ENCODE measurements around the gene GPC4. TPM values are rescaled to one million over a fixed set of nuclear protein-coding genes. Genes with fewer than 3 reads are reported as not detected.
A peak's percentile ranks its signal among the peaks of the same experiment; 100 is the strongest.

Gene GPC4
- total RNA-seq, 1 experiment from 2014 or later, result 1.4 TPM

- ChIA-PET POLR2A (no interaction called here), CTCF (no interaction called here)
- no peaks in the 10 kb centered on the region for H3K27me3 ChIP-seq (ENCODE audit: control insufficient read depth, insufficient read depth, low read length)
- intact Hi-C loops (cut with micrococcal nuclease; ENCODE audit: unreplicated experiment) (no loop called here), in situ Hi-C loops (cut with HindIII; ENCODE audit: low pct_unique_long_range_greater_than_20kb, low sequenced_read_pairs) (no loop called here)
- H3K36me3 ChIP-seq (ENCODE audit: control insufficient read depth, insufficient read depth, low read length), result no peaks in the 10 kb centered on the region
- H3K4me3 ChIP-seq (ENCODE audit: low read depth in 2 of 2, low read length in 2 of 2), result no peak overlapping the region
- H3K4me1 ChIP-seq (ENCODE audit: control insufficient read depth, insufficient read depth, low read length), result no peaks in the 10 kb centered on the region
- DNase-seq (ENCODE audit: low read depth, low spot score) (no peak), ATAC-seq (no peak)
- no TSS peak for BruUV-seq (replicated peaks)
- no peaks in the 10 kb centered on the region for H3K9me3 ChIP-seq (ENCODE audit: control insufficient read depth, insufficient read depth, low read depth, low read length)
- no peak overlapping the region for H3K27ac ChIP-seq (ENCODE audit: low read length)
- no peak for TF ChIP-seq POLR2AphosphoS5 (IDR thresholded peaks at IDR 0.05; ENCODE audit: low read depth, low read length)
Measured at GRCh38 chrX:133302775-133303445, 112.4 kb downstream of the GPC4 start.

DNA sequence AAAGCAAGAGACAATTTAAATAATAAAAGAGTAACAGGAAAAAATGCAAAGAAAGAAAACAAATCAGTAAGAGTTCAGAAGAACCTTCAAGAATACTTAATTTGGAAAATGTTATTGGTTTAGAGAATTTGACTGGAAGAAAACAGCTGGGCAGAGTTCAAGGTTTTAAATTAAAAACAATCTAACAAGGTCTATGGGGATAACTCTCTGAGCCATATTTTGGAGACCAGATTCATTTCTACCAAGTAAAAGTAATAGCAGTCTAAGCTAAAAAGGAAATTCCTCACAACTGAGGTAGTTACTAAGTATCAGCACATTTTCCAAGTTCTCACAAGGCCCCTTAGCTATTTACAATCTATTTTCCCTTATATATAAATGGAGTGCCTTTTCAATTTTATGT, 114.7 kb downstream of the GPC4 start:
- no peaks in the 10 kb centered on the region for H3K9me3 ChIP-seq (ENCODE audit: control insufficient read depth, insufficient read depth, low read depth, low read length)
- TF ChIP-seq, protein P1, sequence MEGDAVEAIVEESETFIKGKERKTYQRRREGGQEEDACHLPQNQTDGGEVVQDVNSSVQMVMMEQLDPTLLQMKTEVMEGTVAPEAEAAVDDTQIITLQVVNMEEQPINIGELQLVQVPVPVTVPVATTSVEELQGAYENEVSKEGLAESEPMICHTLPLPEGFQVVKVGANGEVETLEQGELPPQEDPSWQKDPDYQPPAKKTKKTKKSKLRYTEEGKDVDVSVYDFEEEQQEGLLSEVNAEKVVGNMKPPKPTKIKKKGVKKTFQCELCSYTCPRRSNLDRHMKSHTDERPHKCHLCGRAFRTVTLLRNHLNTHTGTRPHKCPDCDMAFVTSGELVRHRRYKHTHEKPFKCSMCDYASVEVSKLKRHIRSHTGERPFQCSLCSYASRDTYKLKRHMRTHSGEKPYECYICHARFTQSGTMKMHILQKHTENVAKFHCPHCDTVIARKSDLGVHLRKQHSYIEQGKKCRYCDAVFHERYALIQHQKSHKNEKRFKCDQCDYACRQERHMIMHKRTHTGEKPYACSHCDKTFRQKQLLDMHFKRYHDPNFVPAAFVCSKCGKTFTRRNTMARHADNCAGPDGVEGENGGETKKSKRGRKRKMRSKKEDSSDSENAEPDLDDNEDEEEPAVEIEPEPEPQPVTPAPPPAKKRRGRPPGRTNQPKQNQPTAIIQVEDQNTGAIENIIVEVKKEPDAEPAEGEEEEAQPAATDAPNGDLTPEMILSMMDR (IDR thresholded peaks at IDR 0.05), result no peak
- TF ChIP-seq, protein P2, sequence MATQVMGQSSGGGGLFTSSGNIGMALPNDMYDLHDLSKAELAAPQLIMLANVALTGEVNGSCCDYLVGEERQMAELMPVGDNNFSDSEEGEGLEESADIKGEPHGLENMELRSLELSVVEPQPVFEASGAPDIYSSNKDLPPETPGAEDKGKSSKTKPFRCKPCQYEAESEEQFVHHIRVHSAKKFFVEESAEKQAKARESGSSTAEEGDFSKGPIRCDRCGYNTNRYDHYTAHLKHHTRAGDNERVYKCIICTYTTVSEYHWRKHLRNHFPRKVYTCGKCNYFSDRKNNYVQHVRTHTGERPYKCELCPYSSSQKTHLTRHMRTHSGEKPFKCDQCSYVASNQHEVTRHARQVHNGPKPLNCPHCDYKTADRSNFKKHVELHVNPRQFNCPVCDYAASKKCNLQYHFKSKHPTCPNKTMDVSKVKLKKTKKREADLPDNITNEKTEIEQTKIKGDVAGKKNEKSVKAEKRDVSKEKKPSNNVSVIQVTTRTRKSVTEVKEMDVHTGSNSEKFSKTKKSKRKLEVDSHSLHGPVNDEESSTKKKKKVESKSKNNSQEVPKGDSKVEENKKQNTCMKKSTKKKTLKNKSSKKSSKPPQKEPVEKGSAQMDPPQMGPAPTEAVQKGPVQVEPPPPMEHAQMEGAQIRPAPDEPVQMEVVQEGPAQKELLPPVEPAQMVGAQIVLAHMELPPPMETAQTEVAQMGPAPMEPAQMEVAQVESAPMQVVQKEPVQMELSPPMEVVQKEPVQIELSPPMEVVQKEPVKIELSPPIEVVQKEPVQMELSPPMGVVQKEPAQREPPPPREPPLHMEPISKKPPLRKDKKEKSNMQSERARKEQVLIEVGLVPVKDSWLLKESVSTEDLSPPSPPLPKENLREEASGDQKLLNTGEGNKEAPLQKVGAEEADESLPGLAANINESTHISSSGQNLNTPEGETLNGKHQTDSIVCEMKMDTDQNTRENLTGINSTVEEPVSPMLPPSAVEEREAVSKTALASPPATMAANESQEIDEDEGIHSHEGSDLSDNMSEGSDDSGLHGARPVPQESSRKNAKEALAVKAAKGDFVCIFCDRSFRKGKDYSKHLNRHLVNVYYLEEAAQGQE (IDR thresholded peaks at IDR 0.05; ENCODE audit: insufficient read depth in 1 of 2, low read depth in 2 of 2, low read length in 1 of 2), result no peak
- TF ChIP-seq TCF7L2 (IDR thresholded peaks at IDR 0.05; ENCODE audit: low read depth, low read length), result no peak
- TF ChIP-seq POLR2AphosphoS5 (IDR thresholded peaks at IDR 0.05; ENCODE audit: low read depth, low read length), result no peak
- TF ChIP-seq SIN3A (IDR thresholded peaks at IDR 0.05; ENCODE audit: borderline replicate concordance, insufficient read depth, low read depth, low read length), result no peak
- H3K27ac ChIP-seq (ENCODE audit: low read length), result no peak overlapping the region
- H3K4me3 ChIP-seq (ENCODE audit: low read depth in 2 of 2, low read length in 2 of 2), result no peak overlapping the region
- H3K4me1 ChIP-seq (ENCODE audit: control insufficient read depth, insufficient read depth, low read length), result no peaks in the 10 kb centered on the region; the same call in 1 of the 2 replicates
- BruUV-seq (replicated peaks), result no TSS peak
- POLR2A ChIA-PET, result no interaction called here
- no peaks in the 10 kb centered on the region for H3K27me3 ChIP-seq (ENCODE audit: control insufficient read depth, insufficient read depth, low read length)
- no peaks in the 10 kb centered on the region for H3K36me3 ChIP-seq (ENCODE audit: control insufficient read depth, insufficient read depth, low read length)
- ATAC-seq (no peak), DNase-seq (ENCODE audit: low read depth, low spot score) (no peak)
- intact Hi-C loops (cut with micrococcal nuclease; ENCODE audit: unreplicated experiment), result no loop called here
- in situ Hi-C loops (cut with HindIII; ENCODE audit: low pct_unique_long_range_greater_than_20kb, low sequenced_read_pairs), result no loop called here
- CTCF ChIA-PET, result no interaction called here

GRCh38 chrX:133297284-133297683, 118.0 kb downstream of the GPC4 start:
- no peak for TF ChIP-seq TCF7L2 (IDR thresholded peaks at IDR 0.05; ENCODE audit: low read depth, low read length)
- no peak for TF ChIP-seq SIN3A (IDR thresholded peaks at IDR 0.05; ENCODE audit: borderline replicate concordance, insufficient read depth, low read depth, low read length)
- TF ChIP-seq, protein P1 (IDR thresholded peaks at IDR 0.05), result no peak
- H3K4me3 ChIP-seq (ENCODE audit: low read depth in 2 of 2, low read length in 2 of 2), result no peak overlapping the region
- in situ Hi-C loops (cut with HindIII; ENCODE audit: low pct_unique_long_range_greater_than_20kb, low sequenced_read_pairs) (no loop called here), intact Hi-C loops (cut with micrococcal nuclease; ENCODE audit: unreplicated experiment) (no loop called here)
- ChIA-PET CTCF (no interaction called here), POLR2A (no interaction called here)
- DNase-seq (ENCODE audit: low read depth, low spot score) (no peak), ATAC-seq (peak; percentile 83)
- BruUV-seq (replicated peaks), result no TSS peak
- H3K4me1 ChIP-seq (ENCODE audit: control insufficient read depth, insufficient read depth, low read length), result no peaks in the 10 kb centered on the region; the same call in 1 of the 2 replicates
- no peaks in the 10 kb centered on the region for H3K36me3 ChIP-seq (ENCODE audit: control insufficient read depth, insufficient read depth, low read length)
- H3K27me3 ChIP-seq (ENCODE audit: control insufficient read depth, insufficient read depth, low read length), result no peaks in the 10 kb centered on the region
- H3K9me3 ChIP-seq (ENCODE audit: control insufficient read depth, insufficient read depth, low read depth, low read length), result no peaks in the 10 kb centered on the region
- no peak overlapping the region for H3K27ac ChIP-seq (ENCODE audit: low read length)
